ENCODE results near the gene PDHX.

PDHX gene

GRCh38 chr11:34916015-34916842 lies at the start of gene PDHX, which contains the start of gene APIP:
PDHX (plus strand) TSS chr11:34916618; CDS start chr11:34916656, 38 bp downstream.
APIP (minus strand) TSS chr11:34916379; CDS start chr11:34916284, 95 bp downstream.
- TF ChIP-seq, protein P1, sequence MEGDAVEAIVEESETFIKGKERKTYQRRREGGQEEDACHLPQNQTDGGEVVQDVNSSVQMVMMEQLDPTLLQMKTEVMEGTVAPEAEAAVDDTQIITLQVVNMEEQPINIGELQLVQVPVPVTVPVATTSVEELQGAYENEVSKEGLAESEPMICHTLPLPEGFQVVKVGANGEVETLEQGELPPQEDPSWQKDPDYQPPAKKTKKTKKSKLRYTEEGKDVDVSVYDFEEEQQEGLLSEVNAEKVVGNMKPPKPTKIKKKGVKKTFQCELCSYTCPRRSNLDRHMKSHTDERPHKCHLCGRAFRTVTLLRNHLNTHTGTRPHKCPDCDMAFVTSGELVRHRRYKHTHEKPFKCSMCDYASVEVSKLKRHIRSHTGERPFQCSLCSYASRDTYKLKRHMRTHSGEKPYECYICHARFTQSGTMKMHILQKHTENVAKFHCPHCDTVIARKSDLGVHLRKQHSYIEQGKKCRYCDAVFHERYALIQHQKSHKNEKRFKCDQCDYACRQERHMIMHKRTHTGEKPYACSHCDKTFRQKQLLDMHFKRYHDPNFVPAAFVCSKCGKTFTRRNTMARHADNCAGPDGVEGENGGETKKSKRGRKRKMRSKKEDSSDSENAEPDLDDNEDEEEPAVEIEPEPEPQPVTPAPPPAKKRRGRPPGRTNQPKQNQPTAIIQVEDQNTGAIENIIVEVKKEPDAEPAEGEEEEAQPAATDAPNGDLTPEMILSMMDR (IDR thresholded peaks at IDR 0.05; ENCODE audit: insufficient read depth, low read depth, low read length, missing control alignments), result no peak
- peak within 1 kb of the TSS; percentile 71 for H3K4me3 ChIP-seq (ENCODE audit: low read depth, low read length)
- peak; percentile 100 for DNase-seq (ENCODE audit: low read depth)

- peak; percentile 13 for DNase-seq (ENCODE audit: low read depth)
- no peak overlapping the region for H3K4me3 ChIP-seq (ENCODE audit: low read depth, low read length)
- TF ChIP-seq, protein P1 (IDR thresholded peaks at IDR 0.05; ENCODE audit: insufficient read depth, low read depth, low read length, missing control alignments), result peak; percentile 38
Measured at GRCh38 chr11:34869425-34869824, 47.0 kb upstream of the PDHX start.

GRCh38 chr11:34870548-34871196 lies 45.7 kb upstream of the PDHX start:
- no peak for DNase-seq (ENCODE audit: low read depth)
- TF ChIP-seq, protein P1 (IDR thresholded peaks at IDR 0.05; ENCODE audit: insufficient read depth, low read depth, low read length, missing control alignments), result no peak
- H3K4me3 ChIP-seq (ENCODE audit: low read depth, low read length), result no peak overlapping the region

DNA sequence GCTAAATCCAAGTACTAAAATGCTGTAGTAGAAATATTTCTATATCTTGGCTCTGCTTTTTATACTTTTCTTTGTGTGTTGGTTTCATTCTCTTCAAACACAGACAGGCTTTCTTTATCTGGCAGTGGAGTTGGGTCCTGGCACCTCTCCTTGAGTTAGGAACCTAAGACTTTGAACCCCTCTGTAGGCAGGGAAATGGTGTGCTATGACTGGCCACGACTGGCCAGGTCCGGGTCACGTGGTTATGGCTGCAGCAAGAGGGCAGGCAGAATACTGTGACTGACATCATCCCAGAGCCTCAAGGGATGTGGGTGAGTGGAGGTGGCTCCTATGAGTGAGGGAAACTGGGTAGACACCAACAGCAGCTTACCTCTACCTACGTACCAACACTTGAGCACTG lies 42.2 kb upstream of the PDHX start:
- H3K4me3 ChIP-seq (ENCODE audit: low read depth, low read length), result no peak overlapping the region
- TF ChIP-seq, protein P1 (IDR thresholded peaks at IDR 0.05; ENCODE audit: insufficient read depth, low read depth, low read length, missing control alignments), result no peak
- DNase-seq (ENCODE audit: low read depth), result no peak

GRCh38 chr11:34877375-34877975 lies 38.9 kb upstream of the PDHX start:
- TF ChIP-seq, protein P1 (IDR thresholded peaks at IDR 0.05; ENCODE audit: insufficient read depth, low read depth, low read length, missing control alignments), result no peak
- no peak for DNase-seq (ENCODE audit: low read depth)
- H3K4me3 ChIP-seq (ENCODE audit: low read depth, low read length), result no peak overlapping the region

DNA sequence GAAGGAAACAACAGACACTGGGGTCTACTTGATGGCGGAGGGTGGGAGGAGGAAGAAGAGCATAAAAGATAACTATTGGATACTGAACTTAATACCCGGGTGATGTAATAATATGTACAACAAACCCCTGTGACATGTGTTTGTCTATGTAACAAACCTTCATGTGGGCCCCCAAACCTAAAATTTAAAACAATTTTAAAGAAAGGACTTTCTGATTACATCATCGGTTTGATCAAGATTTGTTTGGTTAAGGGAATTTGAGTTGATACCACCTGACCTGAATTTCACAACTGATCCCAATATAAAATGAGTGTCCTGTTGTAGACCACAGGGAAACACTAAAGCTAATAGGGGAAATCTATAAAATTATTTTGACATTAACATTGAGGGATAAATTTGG lies 34.5 kb upstream of the PDHX start:
- DNase-seq (ENCODE audit: low read depth), result no peak
- TF ChIP-seq, protein P1 (IDR thresholded peaks at IDR 0.05; ENCODE audit: insufficient read depth, low read depth, low read length, missing control alignments), result no peak
- H3K4me3 ChIP-seq (ENCODE audit: low read depth, low read length), result no peak overlapping the region
